HCT116 (cell line): ENCODE data around the gene MAP1LC3B2. TPM values are rescaled to one million over a fixed set of nuclear protein-coding genes. Genes with fewer than 3 reads are reported as not detected.

Experiments used
- ATAC-seq: fragments of 200-7000 bp; cut with Tn5 transposase; 2 replicates; pipeline ENCODE4 v1.9.1; 2020; ENCODE audit warnings: mild to moderate bottlenecking, moderate library complexity
- BruUV-seq: library from RNA; stranded (reverse); fragments of 400-500 nt; replicated peaks from 2 replicates; lab custom pipeline; 2021; lab: Mats Ljungman, UMichigan
- CTCF ChIA-PET: fragments of 300-600 bp; sonication (Branson Sonifier 250); formaldehyde crosslinking; loops from one replicate; lab custom pipeline; 2021; ENCODE audit warnings: antibody characterized with exemption; lab: Charles Lee
- POLR2A ChIA-PET: fragments of 300-600, 350-600 bp; sonication (Branson Sonifier 250); formaldehyde crosslinking; loops from one replicate; lab custom pipeline; 2021; ENCODE audit warnings: antibody characterized with exemption; lab: Charles Lee
- RAD21 ChIA-PET, 2 experiments: fragments of 300-600 bp; sonication (Branson Sonifier 250); formaldehyde crosslinking; loops; one replicate each; lab custom pipeline; 2023; ENCODE audit warnings: low total read pairs in 2 of 2; ENCODE audit not compliant: uncharacterized antibody in 2 of 2, unreplicated experiment in 2 of 2, low non-redundant PET in 1 of 2; lab: Charles Lee
- DNase-seq: peaks from one replicate; pipeline ENCODE4 v3.0.0-alpha.2; 2010; ENCODE audit warnings: low read depth, low spot score
- H2AFZ ChIP-seq: fragments of 200-600 bp; shearing (Covaris generic), sonication (generic); 2 replicates; pipeline ENCODE4 v1.6.1; 2017; ENCODE audit warnings: low read depth, mixed run types, mixed read lengths, antibody characterized with exemption, low read length; ENCODE audit not compliant: poor library complexity, severe bottlenecking
- H3K27ac ChIP-seq: 2 replicates; pipeline ENCODE4 v1.5.1; 2012; ENCODE audit warnings: low read depth, low read length
- H3K27me3 ChIP-seq: fragments of 200-600 bp; sonication (generic); 2 replicates; pipeline ENCODE4 v1.6.1; 2016; ENCODE audit warnings: mixed run types, low read length, mixed read lengths; ENCODE audit not compliant: insufficient read depth
- H3K36me3 ChIP-seq, 2 experiments: fragments of 200-500 bp in 1 of 2; fragments of 200-600 bp in 1 of 2; sonication (Bioruptor generic) in 1 of 2; sonication (generic) in 1 of 2; 2 replicates each; pipeline versions ENCODE4 v1.5.1 to v1.6.1; 2014 to 2016; ENCODE audit warnings: low read length in 2 of 2, inconsistent platforms in 1 of 2, mixed read lengths in 1 of 2, mixed run types in 1 of 2; ENCODE audit not compliant: insufficient read depth in 2 of 2, control insufficient read depth in 1 of 2
- H3K4me1 ChIP-seq, 2 experiments: fragments of 200-600 bp in 1 of 2; sonication (generic) in 1 of 2; 2 replicates each; pipeline versions ENCODE4 v1.5.1 to v1.6.1; 2012 to 2017; ENCODE audit warnings: low read length in 2 of 2, inconsistent platforms in 1 of 2, mild to moderate bottlenecking in 1 of 2, mixed read lengths in 1 of 2, mixed run types in 1 of 2, moderate library complexity in 1 of 2; ENCODE audit not compliant: insufficient read depth in 2 of 2, control insufficient read depth in 1 of 2
- H3K4me2 ChIP-seq: fragments of 200-600 bp; sonication (generic); 2 replicates; pipeline ENCODE4 v1.6.1; 2017; ENCODE audit warnings: mixed run types, low read length, mixed read lengths
- H3K4me3 ChIP-seq, 2 experiments: fragments of 200-600 bp in 1 of 2; sonication (generic) in 1 of 2; replicated peaks in 1 of 2; 2 replicates each; pipeline ENCODE4 v1.5.1; 2011 to 2016; ENCODE audit warnings: low read length in 2 of 2, control low read depth in 1 of 2, low read depth in 1 of 2, mild to moderate bottlenecking in 1 of 2, mixed read lengths in 1 of 2, mixed run types in 1 of 2
- H3K79me2 ChIP-seq: fragments of 200-600 bp; sonication (generic); 2 replicates; pipeline ENCODE4 v1.6.1; 2017; ENCODE audit warnings: mild to moderate bottlenecking, mixed run types, low read length, moderate library complexity, mixed read lengths; ENCODE audit not compliant: insufficient read depth
- H3K9ac ChIP-seq: fragments of 200-600 bp; sonication (generic); 2 replicates; pipeline ENCODE4 v1.6.1; 2016; ENCODE audit warnings: low read length, mixed read lengths
- H3K9me2 ChIP-seq: fragments of 200-600 bp; sonication (generic), shearing (Covaris generic); 2 replicates; pipeline ENCODE4 v1.6.1; 2017; ENCODE audit warnings: mixed run types, mild to moderate bottlenecking, moderate library complexity; ENCODE audit not compliant: insufficient read depth
- H3K9me3 ChIP-seq, 2 experiments: fragments of 200-500 bp in 1 of 2; fragments of 200-600 bp in 1 of 2; sonication (Bioruptor generic) in 1 of 2; sonication (generic) in 1 of 2; 2 replicates each; pipeline ENCODE4 v1.6.1; 2014 to 2017; ENCODE audit warnings: low read length in 2 of 2, mixed read lengths in 2 of 2, inconsistent platforms in 1 of 2, low read depth in 1 of 2, mild to moderate bottlenecking in 1 of 2, mixed run types in 1 of 2, moderate library complexity in 1 of 2; ENCODE audit not compliant: control insufficient read depth in 1 of 2, insufficient read depth in 1 of 2
- H4K20me1 ChIP-seq: fragments of 200-600 bp; sonication (generic), shearing (Covaris generic); 2 replicates; pipeline ENCODE4 v1.6.1; 2017; ENCODE audit warnings: mixed run types, mild to moderate bottlenecking, moderate library complexity; ENCODE audit not compliant: insufficient read depth
- CBX3 ChIP-seq: IDR thresholded peaks from 2 replicates; pipeline ENCODE4 v1.6.1; 2012; ENCODE audit warnings: low read depth
- CEBPB ChIP-seq: IDR thresholded peaks from 2 replicates; pipeline ENCODE4 v1.6.1; 2012; ENCODE audit warnings: low read depth
- EGR1 ChIP-seq: IDR thresholded peaks from 2 replicates; pipeline ENCODE4 v1.6.1; 2012; ENCODE audit warnings: low read depth
- ELF1 ChIP-seq: IDR thresholded peaks from 2 replicates; pipeline ENCODE4 v1.6.1; 2012; ENCODE audit warnings: low read depth, borderline replicate concordance
- EZH2 ChIP-seq: fragments of 200-600 bp; sonication (generic); IDR thresholded peaks from 2 replicates; pipeline ENCODE4 v1.6.1; 2017; ENCODE audit warnings: antibody characterized with exemption, mixed run types
- FOSL1 ChIP-seq: IDR thresholded peaks from 2 replicates; pipeline ENCODE4 v1.6.1; 2012; ENCODE audit warnings: low read depth
- JUND ChIP-seq: IDR thresholded peaks from 2 replicates; pipeline ENCODE4 v1.6.1; 2012
- POLR2A ChIP-seq: IDR thresholded peaks from 2 replicates; pipeline ENCODE4 v1.7.0; 2011; ENCODE audit warnings: borderline replicate concordance; ENCODE audit not compliant: insufficient read depth, insufficient read length; ENCODE audit errors: extremely low read depth
- POLR2AphosphoS5 ChIP-seq: IDR thresholded peaks from 2 replicates; pipeline ENCODE4 v1.6.1; 2011; ENCODE audit warnings: mild to moderate bottlenecking, low read depth, low read length, moderate library complexity
- RAD21 ChIP-seq: IDR thresholded peaks from 2 replicates; pipeline ENCODE4 v1.6.1; 2012; ENCODE audit warnings: low read depth, mild to moderate bottlenecking
- SIN3A ChIP-seq: IDR thresholded peaks from 2 replicates; pipeline ENCODE4 v1.6.1; 2012; ENCODE audit warnings: low read depth
- SP1 ChIP-seq: IDR thresholded peaks from 2 replicates; pipeline ENCODE4 v1.6.1; 2012; ENCODE audit warnings: low read depth
- intact Hi-C: fragments of 100-400 bp; cut with micrococcal nuclease; formaldehyde crosslinking; loops from 2 replicates; pipeline ENCODE4 v1.10.0; 2022
- total RNA-seq: library from RNA; stranded (reverse); gene quantifications from one replicate; pipeline ENCODE4 v1.2.1, GENCODE V29; 2021; ENCODE audit not compliant: unreplicated experiment
- TF ChIP-seq, protein P1 (sequence below): IDR thresholded peaks from 2 replicates; pipeline ENCODE4 v1.6.1; 2012; ENCODE audit warnings: low read depth
- TF ChIP-seq, protein P2 (sequence below), 3 experiments: fragments of 200-600 bp in 1 of 3; sonication (generic) in 1 of 3; IDR thresholded peaks in 2 of 3; conservative IDR thresholded peaks in 1 of 3; 2 replicates each; pipeline ENCODE4 v1.5.1; 2012 to 2017; ENCODE audit warnings: low read depth in 2 of 3, low read length in 2 of 3, antibody characterized with exemption in 1 of 3, borderline replicate concordance in 1 of 3, control low read depth in 1 of 3, mild to moderate bottlenecking in 1 of 3, mixed read lengths in 1 of 3, mixed run types in 1 of 3, moderate library complexity in 1 of 3; ENCODE audit not compliant: insufficient read depth in 1 of 3
- TF ChIP-seq, protein P3 (sequence below): IDR thresholded peaks from 2 replicates; pipeline ENCODE4 v1.6.1; 2012

Gene MAP1LC3B2
- total RNA-seq, 1 experiment from 2014 or later, result 4.7 TPM

DNA sequence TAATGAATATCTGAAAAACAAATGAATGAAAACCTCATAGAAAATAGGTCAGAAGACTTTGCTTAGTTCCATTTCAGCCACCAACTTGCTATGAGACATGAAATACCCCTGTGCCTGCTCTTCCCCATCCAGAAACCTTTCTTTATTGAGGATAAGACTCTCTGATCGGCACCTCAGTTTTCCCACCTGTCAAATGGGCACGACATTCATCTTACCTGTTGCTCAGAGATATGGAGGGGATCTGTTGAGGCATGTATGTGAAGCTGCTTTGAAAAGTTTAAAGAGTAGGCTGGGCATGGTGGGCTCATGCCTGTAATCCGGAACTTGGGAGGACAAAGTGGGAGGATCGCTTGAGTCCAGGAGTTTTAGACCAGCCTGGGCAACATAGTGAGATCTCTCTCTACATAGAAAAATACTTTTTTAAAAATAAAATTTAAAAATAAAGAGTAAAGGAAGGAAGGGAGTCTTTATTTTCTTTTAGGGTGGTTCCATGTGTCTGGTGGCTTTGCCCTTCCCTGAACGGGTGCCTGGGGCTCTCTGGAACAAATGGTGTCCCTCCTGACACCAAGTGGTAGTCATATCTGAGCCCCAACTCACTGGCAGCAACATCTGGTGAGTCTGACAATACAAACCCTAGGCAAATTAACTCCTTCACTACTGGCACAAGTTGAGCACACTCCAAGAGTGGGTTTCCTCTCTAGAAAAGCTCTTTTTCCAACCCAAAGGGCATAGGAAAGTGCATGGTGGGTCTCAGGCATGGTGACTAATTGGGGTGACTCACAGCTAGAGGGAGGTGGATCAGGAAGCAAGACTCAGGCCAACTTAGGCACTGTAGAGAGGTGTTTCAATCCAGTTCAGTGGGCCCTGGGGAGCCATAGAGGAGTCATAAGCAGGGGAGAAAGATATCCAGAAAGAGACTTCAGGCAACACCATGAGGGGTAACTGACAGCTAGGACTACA lies 42.1 kb downstream of the MAP1LC3B2 start:
- POLR2A ChIA-PET, result interaction anchor here (0.5 kb wide), 1 partner anchor 313 kb away, joined by 3 read pairs; no protein-coding TSS in a partner anchor
- H3K4me1 ChIP-seq, result peaks cover 23 to 52% of the 10 kb centered on the region in 2 experiments
- peak overlapping the region; percentile 21; the same call in 1 of the 2 replicates for H3K9ac ChIP-seq
- H3K9me2 ChIP-seq, result no peaks in the 10 kb centered on the region
- H3K4me3 ChIP-seq, result 0 out of 4 replicates have a peak overlapping the region, but pooled peaks of 1 of the 2 experiments have one; percentile 2
- CTCF ChIA-PET, result interaction anchor here (0.5 to 3.5 kb wide), 4 partner anchors 8 to 460 kb away, joined by 3 to 12 read pairs (median 4); no protein-coding TSS in a partner anchor
- H3K27ac ChIP-seq, result no peak overlapping the region
- no peak overlapping the region for H2AFZ ChIP-seq
- RAD21 ChIA-PET, result no interaction called here
- intact Hi-C loops, result loop anchor here (2.0 to 10.0 kb wide), 2 partner anchors 536 to 602 kb away; no protein-coding TSS in a partner anchor
- H4K20me1 ChIP-seq, result no peaks in the 10 kb centered on the region
- no peaks in the 10 kb centered on the region for H3K9me3 ChIP-seq
- H3K27me3 ChIP-seq, result no peaks in the 10 kb centered on the region
- BruUV-seq, result no TSS peak
- H3K36me3 ChIP-seq, result no peaks in the 10 kb centered on the region
- TF ChIP-seq ELF1 (no peak), EZH2 (no peak), CBX3 (no peak), RAD21 (no peak), CEBPB (no peak), SIN3A (no peak), JUND (peak; percentile 44; the same call in 1 of the 2 replicates), EGR1 (no peak), SP1 (peak; percentile 30; the same call in 1 of the 2 replicates), POLR2AphosphoS5 (no peak), POLR2A (no peak), FOSL1 (peak; percentile 65)
- TF ChIP-seq, protein P1, sequence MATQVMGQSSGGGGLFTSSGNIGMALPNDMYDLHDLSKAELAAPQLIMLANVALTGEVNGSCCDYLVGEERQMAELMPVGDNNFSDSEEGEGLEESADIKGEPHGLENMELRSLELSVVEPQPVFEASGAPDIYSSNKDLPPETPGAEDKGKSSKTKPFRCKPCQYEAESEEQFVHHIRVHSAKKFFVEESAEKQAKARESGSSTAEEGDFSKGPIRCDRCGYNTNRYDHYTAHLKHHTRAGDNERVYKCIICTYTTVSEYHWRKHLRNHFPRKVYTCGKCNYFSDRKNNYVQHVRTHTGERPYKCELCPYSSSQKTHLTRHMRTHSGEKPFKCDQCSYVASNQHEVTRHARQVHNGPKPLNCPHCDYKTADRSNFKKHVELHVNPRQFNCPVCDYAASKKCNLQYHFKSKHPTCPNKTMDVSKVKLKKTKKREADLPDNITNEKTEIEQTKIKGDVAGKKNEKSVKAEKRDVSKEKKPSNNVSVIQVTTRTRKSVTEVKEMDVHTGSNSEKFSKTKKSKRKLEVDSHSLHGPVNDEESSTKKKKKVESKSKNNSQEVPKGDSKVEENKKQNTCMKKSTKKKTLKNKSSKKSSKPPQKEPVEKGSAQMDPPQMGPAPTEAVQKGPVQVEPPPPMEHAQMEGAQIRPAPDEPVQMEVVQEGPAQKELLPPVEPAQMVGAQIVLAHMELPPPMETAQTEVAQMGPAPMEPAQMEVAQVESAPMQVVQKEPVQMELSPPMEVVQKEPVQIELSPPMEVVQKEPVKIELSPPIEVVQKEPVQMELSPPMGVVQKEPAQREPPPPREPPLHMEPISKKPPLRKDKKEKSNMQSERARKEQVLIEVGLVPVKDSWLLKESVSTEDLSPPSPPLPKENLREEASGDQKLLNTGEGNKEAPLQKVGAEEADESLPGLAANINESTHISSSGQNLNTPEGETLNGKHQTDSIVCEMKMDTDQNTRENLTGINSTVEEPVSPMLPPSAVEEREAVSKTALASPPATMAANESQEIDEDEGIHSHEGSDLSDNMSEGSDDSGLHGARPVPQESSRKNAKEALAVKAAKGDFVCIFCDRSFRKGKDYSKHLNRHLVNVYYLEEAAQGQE, result no peak
- TF ChIP-seq, protein P2, sequence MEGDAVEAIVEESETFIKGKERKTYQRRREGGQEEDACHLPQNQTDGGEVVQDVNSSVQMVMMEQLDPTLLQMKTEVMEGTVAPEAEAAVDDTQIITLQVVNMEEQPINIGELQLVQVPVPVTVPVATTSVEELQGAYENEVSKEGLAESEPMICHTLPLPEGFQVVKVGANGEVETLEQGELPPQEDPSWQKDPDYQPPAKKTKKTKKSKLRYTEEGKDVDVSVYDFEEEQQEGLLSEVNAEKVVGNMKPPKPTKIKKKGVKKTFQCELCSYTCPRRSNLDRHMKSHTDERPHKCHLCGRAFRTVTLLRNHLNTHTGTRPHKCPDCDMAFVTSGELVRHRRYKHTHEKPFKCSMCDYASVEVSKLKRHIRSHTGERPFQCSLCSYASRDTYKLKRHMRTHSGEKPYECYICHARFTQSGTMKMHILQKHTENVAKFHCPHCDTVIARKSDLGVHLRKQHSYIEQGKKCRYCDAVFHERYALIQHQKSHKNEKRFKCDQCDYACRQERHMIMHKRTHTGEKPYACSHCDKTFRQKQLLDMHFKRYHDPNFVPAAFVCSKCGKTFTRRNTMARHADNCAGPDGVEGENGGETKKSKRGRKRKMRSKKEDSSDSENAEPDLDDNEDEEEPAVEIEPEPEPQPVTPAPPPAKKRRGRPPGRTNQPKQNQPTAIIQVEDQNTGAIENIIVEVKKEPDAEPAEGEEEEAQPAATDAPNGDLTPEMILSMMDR (IDR thresholded peaks at IDR 0.05 in 2 of 3, conservative IDR thresholded peaks at IDR 0.05 in 1 of 3; ENCODE audit: borderline replicate concordance in 1 of 3, insufficient read depth in 1 of 3, low read depth in 2 of 3, low read length in 2 of 3), result no peak
- TF ChIP-seq, protein P3, sequence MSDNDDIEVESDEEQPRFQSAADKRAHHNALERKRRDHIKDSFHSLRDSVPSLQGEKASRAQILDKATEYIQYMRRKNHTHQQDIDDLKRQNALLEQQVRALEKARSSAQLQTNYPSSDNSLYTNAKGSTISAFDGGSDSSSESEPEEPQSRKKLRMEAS, result 0 out of 2 replicates have a peak, but pooled peaks have one; percentile 17
- TF ChIP-seq, all 23 proteins: peak for 4
- ATAC-seq (peak; percentile 43; the same call in 1 of the 2 replicates), DNase-seq (no peak)
- no peaks in the 10 kb centered on the region for H3K79me2 ChIP-seq
- peak overlapping the region; percentile 50 for H3K4me2 ChIP-seq
